Measurements from ENCODE around the gene SMARCE1. TPM values are rescaled to one million over a fixed set of nuclear protein-coding genes. Genes with fewer than 3 reads are reported as not detected.

SMARCE1 gene
- total RNA-seq, 2 experiments from 2014 or later: 75.9 to 109 TPM

GRCh38 chr17:40614431-40615067 is 33.1 kb downstream of the SMARCE1 start:
- no TSS peak for BruUV-seq (replicated peaks)
- TF ChIP-seq EZH2phosphoT487 (IDR thresholded peaks at IDR 0.05; ENCODE audit: borderline replicate concordance, low read depth, low read length) (no peak), CTCF (conservative IDR thresholded peaks at IDR 0.05; ENCODE audit: low read length) (no peak)
- H3K9me3 ChIP-seq (ENCODE audit: low read length): no peaks in the 10 kb centered on the region
- no peaks in the 10 kb centered on the region for H3K9me2 ChIP-seq (ENCODE audit: insufficient read depth, low read length)
- DNase-seq (ENCODE audit: low spot score): no peak
- H3K4me3 ChIP-seq (ENCODE audit: low read depth, low read length, poor library complexity, severe bottlenecking): no peak overlapping the region
- H3K27ac ChIP-seq (ENCODE audit: low read depth, low read length, poor library complexity, severe bottlenecking): peak overlapping the region; percentile 52
- no peaks in the 10 kb centered on the region for H4K20me1 ChIP-seq (ENCODE audit: insufficient read depth, low read length)
- POLR2A ChIA-PET: interaction anchor here (0.6 to 1.4 kb wide), 5 partner anchors 10 to 1415 kb away, joined by 3 to 10 read pairs (median 4); partner anchors contain the start of gene RPL19
- peak overlapping the region; percentile 53 for H3K4me2 ChIP-seq (ENCODE audit: low read length)
- CTCF ChIA-PET (ENCODE audit: unreplicated experiment): interaction anchor here (0.8 to 1.4 kb wide), 3 partner anchors 13 to 1048 kb away, joined by 3 to 4 read pairs (median 3); no protein-coding TSS in a partner anchor
- H3K79me2 ChIP-seq (ENCODE audit: insufficient read depth, low read depth, low read length): no peaks in the 10 kb centered on the region
- peak overlapping the region; percentile 58; the same call in 1 of the 2 replicates for H2AFZ ChIP-seq (ENCODE audit: low read length)
- no peaks in the 10 kb centered on the region for H3K36me3 ChIP-seq (ENCODE audit: insufficient read depth, low read length)
- peaks cover 19% of the 10 kb centered on the region for H3K4me1 ChIP-seq (ENCODE audit: insufficient read depth, low read length, poor library complexity, severe bottlenecking)
- intact Hi-C loops (cut with micrococcal nuclease; ENCODE audit: unreplicated experiment): loop anchor here (2.0 kb wide), 1 partner anchor 16 kb away; no protein-coding TSS in a partner anchor

GRCh38 chr17:40613467-40614154 is 34.0 kb downstream of the SMARCE1 start:
- H4K20me1 ChIP-seq (ENCODE audit: insufficient read depth, low read length): no peaks in the 10 kb centered on the region
- no peak overlapping the region for H2AFZ ChIP-seq (ENCODE audit: low read length)
- H3K9me3 ChIP-seq (ENCODE audit: low read length): no peaks in the 10 kb centered on the region
- no peaks in the 10 kb centered on the region for H3K79me2 ChIP-seq (ENCODE audit: insufficient read depth, low read depth, low read length)
- ChIA-PET POLR2A (interaction anchor here (0.6 to 1.1 kb wide), 2 partner anchors 10 to 12 kb away, joined by 3 read pairs; no protein-coding TSS in a partner anchor), CTCF (ENCODE audit: unreplicated experiment) (no interaction called here)
- H3K36me3 ChIP-seq (ENCODE audit: insufficient read depth, low read length): no peaks in the 10 kb centered on the region
- H3K4me1 ChIP-seq (ENCODE audit: insufficient read depth, low read length, poor library complexity, severe bottlenecking): peaks cover 19% of the 10 kb centered on the region
- no peak for TF ChIP-seq EZH2phosphoT487 (IDR thresholded peaks at IDR 0.05; ENCODE audit: borderline replicate concordance, low read depth, low read length)
- no peak for TF ChIP-seq CTCF (conservative IDR thresholded peaks at IDR 0.05; ENCODE audit: low read length)
- H3K4me2 ChIP-seq (ENCODE audit: low read length): no peak overlapping the region
- DNase-seq (ENCODE audit: low spot score): no peak
- H3K4me3 ChIP-seq (ENCODE audit: low read depth, low read length, poor library complexity, severe bottlenecking): no peak overlapping the region
- no peak overlapping the region for H3K27ac ChIP-seq (ENCODE audit: low read depth, low read length, poor library complexity, severe bottlenecking)
- intact Hi-C loops (cut with micrococcal nuclease; ENCODE audit: unreplicated experiment): loop anchor here (2.0 kb wide), 1 partner anchor 15 kb away; no protein-coding TSS in a partner anchor
- no peaks in the 10 kb centered on the region for H3K9me2 ChIP-seq (ENCODE audit: insufficient read depth, low read length)
- no TSS peak for BruUV-seq (replicated peaks)
